ENCODE measurements around the gene PRKAG2.

Gene PRKAG2

GRCh38 chr7:151797667-151798307 is 79.1 kb downstream of the PRKAG2 start:
- peak; percentile 56 for DNase-seq

GRCh38 chr7:151796871-151797537 is 79.9 kb downstream of the PRKAG2 start:
- no peak for DNase-seq

GRCh38 chr7:151796091-151796870 is 80.6 kb downstream of the PRKAG2 start:
- DNase-seq, result peak; percentile 16

- DNase-seq, result no peak
Measured at GRCh38 chr7:151795168-151795811, 81.6 kb downstream of the PRKAG2 start.

- DNase-seq, result peak; percentile 57
Measured at GRCh38 chr7:151794508-151795167, 82.3 kb downstream of the PRKAG2 start.

- no peak for DNase-seq
Measured at GRCh38 chr7:151793991-151794507, 82.9 kb downstream of the PRKAG2 start.

GRCh38 chr7:151793531-151793951 is 83.4 kb downstream of the PRKAG2 start:
- DNase-seq, result no peak

GRCh38 chr7:151792636-151793035 is 84.3 kb downstream of the PRKAG2 start:
- DNase-seq, result no peak

GRCh38 chr7:151792086-151792485 is 84.8 kb downstream of the PRKAG2 start:
- no peak for DNase-seq

- no peak for DNase-seq
Measured at GRCh38 chr7:151790830-151791620, 85.9 kb downstream of the PRKAG2 start.

GRCh38 chr7:151790095-151790829 is 86.7 kb downstream of the PRKAG2 start:
- no peak for DNase-seq

GRCh38 chr7:151789380-151789947 is 87.5 kb downstream of the PRKAG2 start:
- no peak for DNase-seq

- no peak for DNase-seq
Measured at GRCh38 chr7:151787348-151787747, 89.6 kb downstream of the PRKAG2 start.

GRCh38 chr7:151786936-151787335 is 90.0 kb downstream of the PRKAG2 start:
- no peak for DNase-seq

- DNase-seq, result no peak
Measured at GRCh38 chr7:151786241-151786640, 90.7 kb downstream of the PRKAG2 start.

- no peak for DNase-seq
Measured at GRCh38 chr7:151785681-151785965, 91.3 kb downstream of the PRKAG2 start.

GRCh38 chr7:151784853-151785680 is 91.8 kb downstream of the PRKAG2 start:
- DNase-seq, result no peak

GRCh38 chr7:151783958-151784575 is 92.8 kb downstream of the PRKAG2 start:
- DNase-seq, result no peak

All from fibroblast of skin of right biceps (primary cell).